GM12878 (cell line): Measurements from ENCODE around the gene AP3B1. TPM values are rescaled to one million over a fixed set of nuclear protein-coding genes. Genes with fewer than 3 reads are reported as not detected.

ENCODE experiments used
- ATAC-seq: fragments of 200-7000 bp; cut with Tn5 transposase; 3 replicates; pipeline ENCODE4 v1.9.1; 2020; ENCODE audit warnings: mild to moderate bottlenecking, moderate library complexity
- BruUV-seq: library from RNA; stranded (reverse); fragments of 400-500 nt; replicated peaks from 2 replicates; lab custom pipeline; 2021; lab: Mats Ljungman, UMichigan
- CTCF ChIA-PET: fragments of 300-600 bp; sonication (Branson Sonifier 250); formaldehyde crosslinking; extraction: SDS; loops from one replicate; lab custom pipeline; 2021; ENCODE audit warnings: inconsistent platforms; lab: Yijun Ruan, JAX
- POLR2A ChIA-PET: fragments of 350-600 bp; formaldehyde crosslinking; extraction: SDS; loops from one replicate; lab custom pipeline; 2021; ENCODE audit warnings: inconsistent platforms; lab: Charles Lee
- RAD21 ChIA-PET: fragments of 300-600 bp; sonication (Branson Sonifier 250); formaldehyde crosslinking; loops from one replicate; lab custom pipeline; 2023; ENCODE audit warnings: antibody characterized with exemption; ENCODE audit not compliant: unreplicated experiment; lab: Charles Lee
- SMC1A ChIA-PET: fragments of 300-600 bp; sonication (Branson Sonifier 250); formaldehyde crosslinking; loops from one replicate; lab custom pipeline; 2023; ENCODE audit not compliant: unreplicated experiment, uncharacterized antibody; lab: Charles Lee
- DNase-seq: peaks from one replicate; pipeline ENCODE4 v3.0.0-alpha.2; 2011; ENCODE audit warnings: low read depth, low spot score
- FAIRE-seq: peaks from 3 replicates; lab custom pipeline; 2011; peaks lifted over from hg19 to GRCh38; lab: Jason Lieb, UNC
- H2AFZ ChIP-seq: 2 replicates; pipeline ENCODE4 v1.6.0; 2011; ENCODE audit warnings: low read depth, low read length, control low read depth; ENCODE audit not compliant: control insufficient read depth
- H3K27ac ChIP-seq: 2 replicates; pipeline ENCODE4 v1.5.1; 2011; ENCODE audit warnings: control low read depth; ENCODE audit not compliant: control insufficient read depth, insufficient read depth
- H3K27me3 ChIP-seq, 2 experiments: replicated peaks in 1 of 2; 2 replicates each; pipeline versions ENCODE4 v1.6.0 to v1.6.1; 2011; ENCODE audit warnings: low read length in 1 of 2; ENCODE audit not compliant: control insufficient read depth in 2 of 2, insufficient read depth in 2 of 2
- H3K36me3 ChIP-seq, 2 experiments: 2 replicates each; pipeline ENCODE4 v1.5.1; 2011; ENCODE audit warnings: low read length in 1 of 2; ENCODE audit not compliant: control insufficient read depth in 2 of 2, insufficient read depth in 2 of 2
- H3K4me1 ChIP-seq: 2 replicates; pipeline ENCODE4 v1.6.1; 2011; ENCODE audit warnings: mild to moderate bottlenecking, low read length, moderate library complexity, mixed read lengths; ENCODE audit not compliant: control insufficient read depth, insufficient read depth
- H3K4me2 ChIP-seq: 2 replicates; pipeline ENCODE4 v1.6.0; 2011; ENCODE audit warnings: control low read depth; ENCODE audit not compliant: control insufficient read depth, insufficient read depth
- H3K4me3 ChIP-seq: fragments of 200-600 bp; sonication (generic); 2 replicates; pipeline ENCODE4 v1.5.1; 2016
- H3K79me2 ChIP-seq: 2 replicates; pipeline ENCODE4 v1.6.0; 2011; ENCODE audit warnings: low read length; ENCODE audit not compliant: control insufficient read depth, insufficient read depth
- H3K9ac ChIP-seq: 2 replicates; pipeline ENCODE4 v1.8.0; 2011; ENCODE audit warnings: low read length, control low read depth, mixed read lengths; ENCODE audit not compliant: control insufficient read depth, insufficient read depth
- H3K9me3 ChIP-seq: replicated peaks from 3 replicates; pipeline ENCODE4 v1.5.1; 2011; ENCODE audit warnings: mild to moderate bottlenecking, low read length; ENCODE audit not compliant: control insufficient read depth, insufficient read depth
- H4K20me1 ChIP-seq: 2 replicates; pipeline ENCODE4 v1.6.0; 2011; ENCODE audit not compliant: control insufficient read depth, insufficient read depth
- CHD1 ChIP-seq: IDR thresholded peaks from 2 replicates; pipeline ENCODE4 v1.6.1; 2012; ENCODE audit warnings: low read depth, low read length, improper control_type of control experiment
- CREM ChIP-seq: IDR thresholded peaks from 2 replicates; pipeline ENCODE4 v1.6.1; 2014; ENCODE audit warnings: antibody characterized with exemption, low read depth
- E2F8 ChIP-seq: fragments of 450-650 bp; IDR thresholded peaks from 2 replicates; pipeline ENCODE4 v1.6.1; 2018; ENCODE audit warnings: mild to moderate bottlenecking, low read depth, moderate library complexity; ENCODE audit not compliant: partially characterized antibody
- JUND ChIP-seq: IDR thresholded peaks from 2 replicates; pipeline ENCODE4 v1.6.1; 2012; ENCODE audit warnings: low read depth, mild to moderate bottlenecking, low read length, improper control_type of control experiment, moderate library complexity
- NFYA ChIP-seq: IDR thresholded peaks from 2 replicates; pipeline ENCODE4 v1.6.1; 2011; ENCODE audit warnings: low read depth, mild to moderate bottlenecking, low read length, improper control_type of control experiment, borderline replicate concordance
- RB1 ChIP-seq: fragments of 450-650 bp; formaldehyde crosslinking; IDR thresholded peaks from 2 replicates; pipeline ENCODE4 v1.6.1; 2017; ENCODE audit warnings: mild to moderate bottlenecking, borderline replicate concordance
- ZNF274 ChIP-seq: IDR thresholded peaks from one replicate; pipeline ENCODE4 v1.8.0; 2011; ENCODE audit not compliant: insufficient read length, insufficient read depth
- WGBS: methylation state at CpG from one replicate; pipeline ENCODE4 v1.1.6; 2016; ENCODE audit warnings: low lambda C conversion rate; ENCODE audit not compliant: insufficient replicate concordance, insufficient coverage; ENCODE audit errors: missing lambda C conversion rate; 5-methylcytosine and 5-hydroxymethylcytosine counted together
- in situ Hi-C: fragments of 300-500 bp; cut with MboI; formaldehyde crosslinking; loops from 9 replicates; pipeline ENCODE4 v1.14.3; 2018; ENCODE audit warnings: mixed read lengths
- intact Hi-C: fragments of 100-400 bp; cut with micrococcal nuclease; formaldehyde crosslinking; loops from one replicate; pipeline ENCODE4 v1.14.2; 2022; ENCODE audit not compliant: unreplicated experiment
- polyA plus RNA-seq, 11 experiments: library from polyadenylated mRNA; depleted of rRNA in 4 of 11; unstranded in 6 of 11; stranded (reverse) in 5 of 11; fragments of >200 nt; fragmentation: Nextera tagmentation in 4 of 11; fragmentation: Illumina TruSeq in 1 of 11; extraction: Ambion mirVana in 4 of 11; extraction: Trizol in 1 of 11; gene quantifications; 1 replicate in 1 of 11; 2 replicates in 10 of 11; pipeline versions ENCODE4 v1.2.1 to v1.2.3, GENCODE V29; 2011 to 2016; ENCODE audit warnings: inconsistent platforms in 2 of 11, missing spikeins in 2 of 11, low read depth in 1 of 11
- total RNA-seq, 4 experiments: library from RNA; depleted of rRNA in 3 of 4; stranded (reverse); fragments of >200 nt in 3 of 4; fragmentation: Illumina TruSeq in 1 of 4; extraction: Trizol in 1 of 4; gene quantifications; 2 replicates each; pipeline versions ENCODE4 v1.2.1 to v1.2.3, GENCODE V29; 2013 to 2021

The AP3B1 gene
- total and polyA plus RNA-seq, 10 of the 15 experiments (the other 5 are each of a cell fraction or from before 2014, with no cell fraction given) = 30.9 to 70.8 (median 46.0) TPM

- H4K20me1 ChIP-seq = no peaks in the 10 kb centered on the region
- H3K27me3 ChIP-seq = no peaks in the 10 kb centered on the region
- no TSS peak for BruUV-seq
- H3K27ac ChIP-seq = no peak overlapping the region
- CTCF ChIA-PET = interaction anchor here (1.1 kb wide), 1 partner anchor 10 kb away, joined by 3 read pairs; no protein-coding TSS in a partner anchor
- no peak overlapping the region for H3K4me2 ChIP-seq
- H2AFZ ChIP-seq = no peak overlapping the region
- no peaks in the 10 kb centered on the region for H3K79me2 ChIP-seq
- TF ChIP-seq E2F8 = no peak
- SMC1A ChIA-PET = no interaction called here
- H3K9me3 ChIP-seq = no peaks in the 10 kb centered on the region; the same call in 2 of the 3 replicates
- intact Hi-C loops (no loop called here), in situ Hi-C loops (no loop called here)
- FAIRE-seq = no peak
- no peak overlapping the region for H3K4me3 ChIP-seq
- no peaks in the 10 kb centered on the region for H3K4me1 ChIP-seq
- POLR2A ChIA-PET = no interaction called here
- ATAC-seq = no peak
- peaks cover 0 to 17% of the 10 kb centered on the region in 2 experiments; a peak in 2 of 4 replicates for H3K36me3 ChIP-seq
- no peak overlapping the region for H3K9ac ChIP-seq
- DNase-seq = no peak
- 41% methylated on average over 3 of the region's 3 CpGs for WGBS
- RAD21 ChIA-PET = no interaction called here
These were observed 142.8 kb downstream of the AP3B1 start for GRCh38 chr5:78151594-78152271.

- ChIA-PET RAD21 (no interaction called here), POLR2A (interaction anchor here (0.6 kb wide), 1 partner anchor 24 kb away, joined by 3 read pairs; no protein-coding TSS in a partner anchor), CTCF (interaction anchor here (1.6 kb wide), 1 partner anchor 24 kb away, joined by 5 read pairs; no protein-coding TSS in a partner anchor), SMC1A (no interaction called here)
- Histone ChIP-seq H3K27ac (no peak overlapping the region), H3K4me2 (no peak overlapping the region), H3K36me3 (peaks cover 0 to 12% of the 10 kb centered on the region in 2 experiments; a peak in 2 of 4 replicates), H3K79me2 (no peaks in the 10 kb centered on the region), H4K20me1 (no peaks in the 10 kb centered on the region), H3K9me3 (no peaks in the 10 kb centered on the region), H3K4me1 (no peaks in the 10 kb centered on the region), H3K27me3 (no peaks in the 10 kb centered on the region), H3K9ac (no peak overlapping the region), H3K4me3 (no peak overlapping the region), H2AFZ (no peak overlapping the region)
- FAIRE-seq (peak; percentile 41), ATAC-seq (no peak), DNase-seq (no peak)
- 92% methylated on average over 1 of the region's 1 CpG for WGBS
- in situ Hi-C loops (no loop called here), intact Hi-C loops (no loop called here)
- TSS peak; percentile 13 for BruUV-seq
- no peak for TF ChIP-seq JUND
- TF ChIP-seq ZNF274 = no peak
- no peak for TF ChIP-seq RB1
- no peak for TF ChIP-seq NFYA
- no peak for TF ChIP-seq CREM
- TF ChIP-seq CHD1 = no peak
These were observed 157.2 kb downstream of the AP3B1 start for GRCh38 chr5:78137290-78137689.
